ENCODE results near the gene IPCEF1. TPM values are rescaled to one million over a fixed set of nuclear protein-coding genes. Genes with fewer than 3 reads are reported as not detected.

IPCEF1 gene
- total and polyA plus RNA-seq, 2 donors (not counting 3 experiments of a cell fraction or from before 2014, with no cell fraction given) = 0.01 to 0.51 TPM

DNA sequence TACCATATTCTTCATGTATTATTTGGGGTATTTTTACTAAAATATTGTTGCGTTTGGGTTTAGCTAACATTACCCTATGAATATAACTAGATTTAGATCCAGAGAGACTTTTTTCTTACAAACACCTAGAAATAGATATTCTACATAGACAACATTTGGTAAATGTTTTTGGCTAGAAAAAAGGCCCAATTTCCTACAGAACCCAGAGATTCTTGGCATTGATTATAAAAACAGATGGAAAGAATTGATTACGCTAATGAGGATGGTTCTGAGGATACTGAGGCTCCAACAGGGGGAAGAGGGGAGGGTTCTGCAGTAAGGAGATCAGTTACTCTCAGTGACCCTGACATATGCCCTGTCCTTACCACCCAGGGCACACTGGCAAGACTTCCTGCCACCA lies 123.2 kb downstream of the IPCEF1 start:
- no peaks in the 10 kb centered on the region for H3K9me1 ChIP-seq (replicated peaks; ENCODE audit: control insufficient read depth, extremely low read depth, insufficient read depth, low read length)
- H3K79me2 ChIP-seq (ENCODE audit: control insufficient read depth, insufficient read depth, low read length) = no peaks in the 10 kb centered on the region
- intact Hi-C loops (cut with micrococcal nuclease) = no loop called here
- ChIA-PET CTCF (interaction anchor here (1.0 to 1.9 kb wide), 3 partner anchors 10 to 13 kb away, joined by 3 to 5 read pairs (median 4); no protein-coding TSS in a partner anchor), POLR2A (no interaction called here)
- H3K9me3 ChIP-seq (replicated peaks; ENCODE audit: control insufficient read depth, insufficient read depth, low read length) = no peaks in the 10 kb centered on the region
- FAIRE-seq (no peak), DNase-seq (ENCODE audit: low read depth, low spot score) (no peak)
- no peaks in the 10 kb centered on the region for H4K20me1 ChIP-seq (replicated peaks; ENCODE audit: control insufficient read depth, extremely low read depth, insufficient read depth, low read length)
- H3K27ac ChIP-seq (ENCODE audit: insufficient read depth, low read depth, low read length) = no peak overlapping the region
- TF ChIP-seq EZH2 (IDR thresholded peaks at IDR 0.05; ENCODE audit: borderline replicate concordance, low read depth, low read length, severe bottlenecking) = no peak
- TF ChIP-seq FOS (IDR thresholded peaks at IDR 0.05; ENCODE audit: borderline replicate concordance, insufficient read depth, low read length) = no peak
- TF ChIP-seq MYC (IDR thresholded peaks at IDR 0.05; ENCODE audit: low read depth, low read length) = no peak
- TF ChIP-seq, protein P1, sequence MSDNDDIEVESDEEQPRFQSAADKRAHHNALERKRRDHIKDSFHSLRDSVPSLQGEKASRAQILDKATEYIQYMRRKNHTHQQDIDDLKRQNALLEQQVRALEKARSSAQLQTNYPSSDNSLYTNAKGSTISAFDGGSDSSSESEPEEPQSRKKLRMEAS (IDR thresholded peaks at IDR 0.05; ENCODE audit: insufficient read depth, insufficient read length) = no peak
- TF ChIP-seq POLR2A (IDR thresholded peaks at IDR 0.05; ENCODE audit: low read depth, low read length) = no peak
- TF ChIP-seq, protein P2, sequence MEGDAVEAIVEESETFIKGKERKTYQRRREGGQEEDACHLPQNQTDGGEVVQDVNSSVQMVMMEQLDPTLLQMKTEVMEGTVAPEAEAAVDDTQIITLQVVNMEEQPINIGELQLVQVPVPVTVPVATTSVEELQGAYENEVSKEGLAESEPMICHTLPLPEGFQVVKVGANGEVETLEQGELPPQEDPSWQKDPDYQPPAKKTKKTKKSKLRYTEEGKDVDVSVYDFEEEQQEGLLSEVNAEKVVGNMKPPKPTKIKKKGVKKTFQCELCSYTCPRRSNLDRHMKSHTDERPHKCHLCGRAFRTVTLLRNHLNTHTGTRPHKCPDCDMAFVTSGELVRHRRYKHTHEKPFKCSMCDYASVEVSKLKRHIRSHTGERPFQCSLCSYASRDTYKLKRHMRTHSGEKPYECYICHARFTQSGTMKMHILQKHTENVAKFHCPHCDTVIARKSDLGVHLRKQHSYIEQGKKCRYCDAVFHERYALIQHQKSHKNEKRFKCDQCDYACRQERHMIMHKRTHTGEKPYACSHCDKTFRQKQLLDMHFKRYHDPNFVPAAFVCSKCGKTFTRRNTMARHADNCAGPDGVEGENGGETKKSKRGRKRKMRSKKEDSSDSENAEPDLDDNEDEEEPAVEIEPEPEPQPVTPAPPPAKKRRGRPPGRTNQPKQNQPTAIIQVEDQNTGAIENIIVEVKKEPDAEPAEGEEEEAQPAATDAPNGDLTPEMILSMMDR (IDR thresholded peaks at IDR 0.05; ENCODE audit: extremely low read depth in 1 of 2, insufficient read depth in 1 of 2, low read depth in 1 of 2, low read length in 2 of 2) = no peak
- no peak overlapping the region for H3K4me3 ChIP-seq (replicated peaks in 1 of 3; ENCODE audit: insufficient read depth in 1 of 3, low read depth in 1 of 3, low read length in 3 of 3)
- no peaks in the 10 kb centered on the region for H3K36me3 ChIP-seq (ENCODE audit: control insufficient read depth in 2 of 2, extremely low read depth in 1 of 2, insufficient read depth in 2 of 2, low read length in 2 of 2)
- H3K27me3 ChIP-seq (ENCODE audit: control insufficient read depth in 2 of 2, insufficient read depth in 2 of 2, low read length in 2 of 2) = no peaks in the 10 kb centered on the region
- dilution Hi-C loops (cut with MboI; ENCODE audit: extremely low pct_ligation_motif_present, low sequenced_read_pairs) = no loop called here
- no TSS peak for BruUV-seq (replicated peaks)
- no peaks in the 10 kb centered on the region for H3K4me1 ChIP-seq (ENCODE audit: control insufficient read depth, extremely low read depth, insufficient read depth, low read length)
- H3K9ac ChIP-seq (replicated peaks; ENCODE audit: extremely low read depth, insufficient read depth, low read length) = no peak overlapping the region
- H3K4me2 ChIP-seq (ENCODE audit: insufficient read depth, low read length) = no peak overlapping the region
- H2AFZ ChIP-seq (ENCODE audit: low read depth, low read length) = no peak overlapping the region
